HepG2 (cell line): ENCODE measurements around the gene INO80B. TPM values are rescaled to one million over a fixed set of nuclear protein-coding genes. Genes with fewer than 3 reads are reported as not detected.

Source experiments
- ARHGAP35 ChIP-seq: sonication (generic); formaldehyde crosslinking; IDR thresholded peaks from 2 replicates; pipeline ENCODE4 v1.9.0; 2022; ENCODE audit warnings: mild to moderate bottlenecking, inconsistent platforms, moderate library complexity, missing genetic modification reagents, borderline replicate concordance
- EED ChIP-seq: sonication (generic); formaldehyde crosslinking; IDR thresholded peaks from 2 replicates; pipeline ENCODE4 v1.5.0; 2020; ENCODE audit warnings: mild to moderate bottlenecking, missing genetic modification reagents
- FOXK1 ChIP-seq: sonication (generic); formaldehyde crosslinking; IDR thresholded peaks from 2 replicates; pipeline ENCODE4 v1.4.0; 2020; ENCODE audit warnings: low read depth, missing genetic modification reagents, borderline replicate concordance
- FOXK2 ChIP-seq: fragments of 450-650 bp; IDR thresholded peaks from 2 replicates; pipeline ENCODE4 v1.6.1; 2016
- GLI4 ChIP-seq: sonication (generic); formaldehyde crosslinking; IDR thresholded peaks from 2 replicates; pipeline ENCODE4 v1.5.1; 2020; ENCODE audit warnings: missing genetic modification reagents, mild to moderate bottlenecking, moderate library complexity, borderline replicate concordance
- HOXA7 ChIP-seq: sonication (generic); formaldehyde crosslinking; IDR thresholded peaks from 2 replicates; pipeline ENCODE4 v1.8.1; 2022; ENCODE audit warnings: mild to moderate bottlenecking, missing genetic modification reagents, moderate library complexity
- HOXA9 ChIP-seq: sonication (generic); formaldehyde crosslinking; IDR thresholded peaks from 2 replicates; pipeline ENCODE4 v1.8.1; 2022; ENCODE audit warnings: missing genetic modification reagents, mild to moderate bottlenecking, moderate library complexity, borderline replicate concordance
- MEF2D ChIP-seq: sonication (generic); formaldehyde crosslinking; IDR thresholded peaks from 2 replicates; pipeline ENCODE4 v1.5.1; 2020; ENCODE audit warnings: mild to moderate bottlenecking, missing genetic modification reagents
- NCOA1 ChIP-seq: sonication (generic); formaldehyde crosslinking; IDR thresholded peaks from 2 replicates; pipeline ENCODE4 v1.9.0; 2021; ENCODE audit warnings: missing genetic modification reagents
- NFRKB ChIP-seq: fragments of 450-650 bp; IDR thresholded peaks from 2 replicates; pipeline ENCODE4 v1.6.1; 2017
- REST ChIP-seq, 2 experiments: IDR thresholded peaks; 2 replicates each; pipeline ENCODE4 v1.6.1; 2011 to 2012; ENCODE audit warnings: low read length in 2 of 2, borderline replicate concordance in 1 of 2, low read depth in 1 of 2, mild to moderate bottlenecking in 1 of 2, moderate library complexity in 1 of 2
- TBL1XR1 ChIP-seq: fragments of 150-350 bp; IDR thresholded peaks from 2 replicates; pipeline ENCODE4 v1.6.1; 2014; ENCODE audit warnings: borderline replicate concordance, low read length; ENCODE audit not compliant: partially characterized antibody
- ZBTB42 ChIP-seq: sonication (generic); formaldehyde crosslinking; IDR thresholded peaks from 2 replicates; pipeline ENCODE4 v1.5.0; 2020; ENCODE audit warnings: mild to moderate bottlenecking, missing genetic modification reagents
- ZFP37 ChIP-seq: sonication (generic); formaldehyde crosslinking; IDR thresholded peaks from 2 replicates; pipeline ENCODE4 v1.4.0; 2020; ENCODE audit warnings: missing genetic modification reagents, borderline replicate concordance
- ZFP62 ChIP-seq: sonication (generic); formaldehyde crosslinking; IDR thresholded peaks from 2 replicates; pipeline ENCODE4 v1.4.0; 2020; ENCODE audit warnings: missing genetic modification reagents
- ZNF205 ChIP-seq: IDR thresholded peaks from 2 replicates; pipeline ENCODE4 v1.6.1; 2018; ENCODE audit warnings: missing biosample characterization, missing genetic modification reagents
- ZNF264 ChIP-seq: sonication (generic); formaldehyde crosslinking; IDR thresholded peaks from 2 replicates; pipeline ENCODE4 v1.4.0; 2020; ENCODE audit warnings: missing genetic modification reagents
- ZNF460 ChIP-seq: sonication (generic); formaldehyde crosslinking; IDR thresholded peaks from 2 replicates; pipeline ENCODE4 v1.5.1; 2020; ENCODE audit warnings: missing genetic modification reagents, mild to moderate bottlenecking, borderline replicate concordance
- ZNF577 ChIP-seq: sonication (generic); formaldehyde crosslinking; IDR thresholded peaks from 2 replicates; pipeline ENCODE4 v1.4.0; 2020; ENCODE audit warnings: mild to moderate bottlenecking, low read depth, missing genetic modification reagents, borderline replicate concordance
- ZNF607 ChIP-seq: sonication (generic); formaldehyde crosslinking; IDR thresholded peaks from 2 replicates; pipeline ENCODE4 v1.5.1; 2020; ENCODE audit warnings: missing genetic modification reagents, mild to moderate bottlenecking, borderline replicate concordance
- polyA plus RNA-seq, 8 experiments: library from polyadenylated mRNA; depleted of rRNA in 3 of 8; stranded (reverse) in 7 of 8; unstranded in 1 of 8; fragments of >200 nt; fragmentation: Illumina TruSeq in 4 of 8; extraction: Trizol in 4 of 8; gene quantifications; 2 replicates each; pipeline versions ENCODE4 v1.2.1 to v1.2.3, GENCODE V29; 2011 to 2016; ENCODE audit warnings: low read depth in 4 of 8, missing spikeins in 1 of 8, mixed read lengths in 1 of 8; ENCODE audit not compliant: insufficient read depth in 1 of 8
- total RNA-seq, 5 experiments: library from RNA; depleted of rRNA; stranded (reverse); fragments of >200 nt; fragmentation: Illumina TruSeq; extraction: Trizol; gene quantifications; 2 replicates each; pipeline ENCODE4 v1.2.3, GENCODE V29; 2016; ENCODE audit warnings: low read depth in 1 of 5
- TF ChIP-seq, protein P1 (sequence below), 2 experiments: sonication (generic) in 1 of 2; formaldehyde crosslinking in 1 of 2; IDR thresholded peaks; 2 replicates each; pipeline versions ENCODE4 v1.4.0 to v1.6.1; 2016 to 2020; ENCODE audit warnings: borderline replicate concordance in 1 of 2, low read depth in 1 of 2, mild to moderate bottlenecking in 1 of 2, missing genetic modification reagents in 1 of 2

INO80B gene
- total and polyA plus RNA-seq, 2 of the 13 experiments (the other 11 are each of a cell fraction or from before 2014, with no cell fraction given) = 6.2 to 14.5 TPM

GRCh38 chr2:74482801-74483674 lies 28.2 kb downstream of the INO80B start, which contains the start of the genes CCDC142 and TTC31 (continued):
- TF ChIP-seq ZFP37 (CRISPR knock-in tag) (no peak; the same call in 1 of the 2 replicates), NFRKB (peak; percentile 59; the same call in 1 of the 2 replicates), EED (CRISPR knock-in tag) (no peak; the same call in 1 of the 2 replicates), ARHGAP35 (CRISPR knock-in tag) (no peak; the same call in 1 of the 2 replicates), ZNF264 (CRISPR knock-in tag) (no peak; the same call in 1 of the 2 replicates), ZNF607 (CRISPR knock-in tag) (peak; percentile 36; the same call in 1 of the 2 replicates), ZBTB42 (CRISPR knock-in tag) (peak; percentile 87; the same call in 1 of the 2 replicates), ZFP62 (CRISPR knock-in tag) (no peak), ZNF460 (CRISPR knock-in tag) (peak; percentile 58; the same call in 1 of the 2 replicates), MEF2D (CRISPR knock-in tag) (peak; percentile 93), TBL1XR1 (peak; percentile 28), REST (IDR thresholded peaks at IDR 0.05; ENCODE audit: borderline replicate concordance in 1 of 2, low read depth in 1 of 2, low read length in 2 of 2) (peak in 1 of 2 experiments; percentile 62; a peak in 1 of 4 replicates), HOXA9 (CRISPR knock-in tag) (peak; percentile 88; the same call in 1 of the 2 replicates), NCOA1 (CRISPR knock-in tag) (peak; percentile 98), FOXK2 (no peak), GLI4 (CRISPR knock-in tag) (peak; percentile 95; the same call in 1 of the 2 replicates), FOXK1 (CRISPR knock-in tag) (peak; percentile 93; the same call in 1 of the 2 replicates), HOXA7 (CRISPR knock-in tag) (peak; percentile 69; the same call in 1 of the 2 replicates), ZNF205 (CRISPR knock-in tag) (peak; percentile 92), ZNF577 (CRISPR knock-in tag) (no peak)
- TF ChIP-seq, protein P1, sequence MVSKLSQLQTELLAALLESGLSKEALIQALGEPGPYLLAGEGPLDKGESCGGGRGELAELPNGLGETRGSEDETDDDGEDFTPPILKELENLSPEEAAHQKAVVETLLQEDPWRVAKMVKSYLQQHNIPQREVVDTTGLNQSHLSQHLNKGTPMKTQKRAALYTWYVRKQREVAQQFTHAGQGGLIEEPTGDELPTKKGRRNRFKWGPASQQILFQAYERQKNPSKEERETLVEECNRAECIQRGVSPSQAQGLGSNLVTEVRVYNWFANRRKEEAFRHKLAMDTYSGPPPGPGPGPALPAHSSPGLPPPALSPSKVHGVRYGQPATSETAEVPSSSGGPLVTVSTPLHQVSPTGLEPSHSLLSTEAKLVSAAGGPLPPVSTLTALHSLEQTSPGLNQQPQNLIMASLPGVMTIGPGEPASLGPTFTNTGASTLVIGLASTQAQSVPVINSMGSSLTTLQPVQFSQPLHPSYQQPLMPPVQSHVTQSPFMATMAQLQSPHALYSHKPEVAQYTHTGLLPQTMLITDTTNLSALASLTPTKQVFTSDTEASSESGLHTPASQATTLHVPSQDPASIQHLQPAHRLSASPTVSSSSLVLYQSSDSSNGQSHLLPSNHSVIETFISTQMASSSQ (IDR thresholded peaks at IDR 0.05; ENCODE audit: low read depth) = peak; percentile 68; the same call in 1 of the 2 replicates
- TF ChIP-seq, protein P1 (CRISPR knock-in tag; IDR thresholded peaks at IDR 0.05; ENCODE audit: borderline replicate concordance) = peak; percentile 77; the same call in 1 of the 2 replicates
